Measurements from ENCODE around the gene CDK15. TPM values are rescaled to one million over a fixed set of nuclear protein-coding genes. Genes with fewer than 3 reads are reported as not detected.

The CDK15 gene
- total RNA-seq, 1 donor from 2014 or later = 5.8 TPM

DNA sequence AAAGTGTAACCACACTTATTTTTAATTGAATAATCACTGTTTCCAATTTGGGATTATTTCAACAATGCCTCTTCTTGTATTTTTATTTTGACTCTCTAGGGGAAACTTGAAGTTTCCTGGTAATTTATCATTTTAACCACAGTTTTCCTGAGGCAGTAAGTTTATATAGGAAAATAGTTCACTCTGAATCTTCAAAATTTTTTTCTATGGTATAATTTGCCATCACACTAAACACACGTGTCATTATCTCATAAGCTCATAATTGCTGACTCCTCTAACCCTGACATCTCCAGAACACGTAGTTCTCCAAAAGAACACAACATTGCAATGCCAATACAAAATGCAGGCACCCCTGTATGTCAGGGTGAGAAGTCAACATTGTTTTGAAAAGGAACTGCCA is 125.1 kb downstream of the CDK15 start:
- no peak for DNase-seq (ENCODE audit: extremely low read depth, low read depth, low spot score)

DNA sequence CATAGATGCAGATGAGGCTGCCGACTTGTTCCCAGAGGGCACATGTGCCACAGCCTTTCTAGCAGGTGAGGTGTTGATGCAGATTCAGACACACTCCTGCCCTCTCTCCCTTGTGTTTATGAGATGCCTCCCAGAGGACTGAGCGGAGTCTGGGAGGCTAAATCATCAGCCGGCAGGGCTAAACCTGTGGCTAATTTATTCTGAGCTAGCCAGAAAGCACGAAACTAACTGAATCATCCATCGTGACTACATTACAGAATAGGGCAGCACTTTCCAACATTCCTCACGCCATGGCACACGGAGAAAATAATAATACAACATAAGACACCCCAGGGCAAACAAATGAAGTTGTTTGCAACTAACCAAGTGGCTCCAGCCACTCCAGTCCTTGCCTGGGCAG is 125.6 kb downstream of the CDK15 start:
- no peak for DNase-seq (ENCODE audit: extremely low read depth, low read depth, low spot score)

DNA sequence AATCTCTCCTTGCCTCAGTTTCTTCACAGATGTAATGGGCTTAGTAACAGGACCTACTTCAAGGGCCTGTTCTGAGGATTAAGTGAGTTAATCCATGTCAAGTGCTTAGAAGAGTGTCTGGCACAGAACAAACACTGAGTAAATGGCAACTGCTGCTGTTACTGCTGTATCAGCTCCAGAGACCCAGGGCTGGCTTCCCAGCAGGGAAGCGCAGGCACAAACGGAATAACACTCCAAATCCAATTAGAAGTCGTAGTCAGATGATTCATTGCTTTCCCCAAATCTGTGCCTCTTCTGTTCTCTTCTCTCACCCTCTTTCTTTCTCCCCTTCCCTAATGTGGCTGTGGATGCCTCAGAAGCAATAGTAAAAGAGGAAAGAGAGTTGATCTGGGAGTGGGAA is 126.2 kb downstream of the CDK15 start:
- no peak for DNase-seq (ENCODE audit: extremely low read depth, low read depth, low spot score)

DNA sequence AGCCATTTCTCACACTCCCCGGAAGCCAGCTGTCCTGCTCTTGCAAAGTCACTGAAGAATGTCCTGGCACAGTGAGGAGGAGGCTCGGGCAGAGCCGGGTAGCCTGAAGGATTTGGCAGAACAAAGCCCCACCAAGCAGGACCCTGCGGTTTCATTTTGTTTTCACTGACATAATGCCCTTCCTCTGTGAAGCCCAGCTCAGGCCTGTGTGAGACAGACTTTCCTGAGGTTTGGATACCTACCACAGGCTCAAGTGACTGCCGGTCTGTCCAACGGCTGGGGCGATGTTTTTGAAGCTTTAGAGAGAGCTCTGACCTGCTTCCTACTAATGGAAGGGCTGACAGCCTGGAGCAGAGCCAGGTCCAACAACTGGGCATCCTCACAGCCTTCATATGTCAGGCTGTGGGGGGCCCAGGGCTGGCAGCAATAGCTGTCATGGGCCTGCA is 127.5 kb downstream of the CDK15 start:
- DNase-seq (ENCODE audit: extremely low read depth, low read depth, low spot score) = no peak

DNA sequence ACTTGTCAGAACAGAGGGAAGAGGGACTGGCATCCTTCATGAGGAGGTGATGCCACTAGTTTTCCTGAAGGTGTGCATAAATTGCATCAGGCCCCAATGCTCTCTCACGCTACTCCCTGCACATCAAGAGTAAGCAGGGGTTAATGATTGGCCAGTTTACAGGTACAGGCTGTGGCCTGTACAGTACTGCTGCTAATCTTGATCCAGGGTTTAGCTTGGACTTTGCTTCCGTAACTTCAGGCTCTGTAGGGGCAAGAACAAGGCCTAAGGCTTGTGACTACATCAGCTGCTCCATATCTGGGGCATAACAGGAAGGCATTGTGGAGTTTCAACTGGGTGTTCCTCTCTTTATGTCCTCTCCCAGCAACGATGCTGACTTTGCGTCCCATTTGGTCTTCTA is 130.5 kb downstream of the CDK15 start:
- DNase-seq (ENCODE audit: extremely low read depth, low read depth, low spot score) = no peak

DNA sequence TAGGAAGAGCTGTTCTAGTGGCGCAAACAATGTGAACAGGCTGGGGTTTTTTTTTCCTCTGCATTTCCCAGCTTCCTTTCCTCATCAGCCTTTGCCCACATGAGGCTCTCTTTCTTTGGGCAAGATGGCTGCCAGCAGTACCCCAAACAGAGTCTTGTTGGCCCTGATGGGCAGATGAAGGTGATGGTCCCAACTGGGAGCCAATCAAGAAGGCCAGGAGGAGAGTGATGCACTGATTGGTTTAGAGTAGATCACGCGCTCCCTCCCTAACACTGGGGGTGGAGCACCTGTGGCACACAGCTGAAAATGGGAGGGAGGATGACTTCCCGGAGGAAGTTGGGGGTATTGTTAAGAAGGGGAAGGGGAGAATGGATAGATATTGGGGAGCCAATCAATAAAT is 131.0 kb downstream of the CDK15 start:
- DNase-seq (ENCODE audit: extremely low read depth, low read depth, low spot score) = no peak

DNA sequence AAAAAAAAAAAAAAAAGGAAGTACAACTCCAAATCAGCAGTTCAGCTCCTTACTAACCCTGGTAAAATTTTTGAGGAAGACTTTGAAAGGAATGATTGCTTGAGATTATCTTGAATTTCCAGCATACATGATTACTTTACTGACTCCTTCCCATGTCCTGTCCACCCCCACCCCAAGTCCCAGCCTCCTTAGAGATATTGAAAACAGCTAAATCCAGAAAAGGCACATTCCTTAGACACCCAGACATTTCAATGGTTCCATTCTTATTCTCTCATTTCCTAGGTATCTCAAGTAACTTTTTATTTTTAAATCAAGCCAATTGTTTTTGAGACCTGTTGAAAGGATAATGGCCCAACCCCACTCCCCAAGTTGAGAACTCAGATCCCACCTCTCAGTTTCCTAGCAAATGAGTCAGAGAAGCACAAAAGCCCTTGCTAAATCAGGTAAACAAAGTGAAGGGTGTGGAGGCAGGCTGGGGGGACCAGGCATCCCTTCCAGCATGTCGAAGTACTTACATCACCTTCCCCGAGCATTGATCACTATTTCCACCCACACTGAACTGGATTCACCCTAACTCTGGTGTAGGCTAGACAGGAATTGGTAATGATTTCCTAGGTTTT is 131.9 kb downstream of the CDK15 start:
- DNase-seq (ENCODE audit: extremely low read depth, low read depth, low spot score) = no peak

DNA sequence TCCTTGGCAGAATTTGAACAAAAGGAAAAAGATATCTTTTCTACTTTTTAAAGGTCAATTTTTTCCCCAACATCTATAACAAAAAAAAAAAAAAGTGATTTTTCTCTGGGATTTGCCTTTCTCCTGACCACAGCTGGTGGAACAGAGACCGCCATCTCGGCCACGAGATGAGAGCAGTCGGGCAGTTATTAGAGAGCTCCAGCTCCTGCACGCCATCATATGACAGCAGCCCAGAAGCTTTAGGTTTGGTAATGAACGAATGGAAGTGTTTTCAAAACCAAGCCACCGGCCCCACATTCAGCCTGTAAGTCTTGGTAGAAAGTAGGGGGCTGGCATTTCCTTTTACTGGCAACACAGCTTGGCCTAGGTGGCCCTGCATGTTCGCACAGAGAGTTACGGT is 132.4 kb downstream of the CDK15 start:
- no peak for DNase-seq (ENCODE audit: extremely low read depth, low read depth, low spot score)

DNA sequence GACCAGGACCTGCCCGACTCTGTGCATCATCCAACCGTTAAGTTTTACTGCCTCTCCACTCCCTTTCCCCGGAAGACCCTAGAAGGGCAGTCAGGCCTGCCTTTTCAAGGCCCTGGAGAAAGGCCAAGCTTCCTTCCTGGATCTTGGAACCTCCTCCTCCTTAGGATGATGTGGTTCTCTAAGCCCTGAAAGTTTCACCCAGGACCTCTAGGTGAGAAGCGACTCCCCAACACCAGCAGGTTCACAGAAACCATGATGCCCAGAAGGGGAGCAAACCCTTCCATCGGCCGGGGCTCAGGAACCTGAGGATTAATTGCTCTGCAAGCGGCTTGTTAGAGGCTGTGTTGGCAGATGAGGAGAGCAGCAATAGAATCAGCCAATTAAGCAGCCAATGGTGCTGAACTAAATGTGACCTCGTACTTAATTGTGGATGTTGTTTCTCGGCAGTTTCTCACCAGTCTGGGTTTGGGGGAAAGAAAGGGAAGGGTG is 133.2 kb downstream of the CDK15 start:
- no peak for DNase-seq (ENCODE audit: extremely low read depth, low read depth, low spot score)

DNA sequence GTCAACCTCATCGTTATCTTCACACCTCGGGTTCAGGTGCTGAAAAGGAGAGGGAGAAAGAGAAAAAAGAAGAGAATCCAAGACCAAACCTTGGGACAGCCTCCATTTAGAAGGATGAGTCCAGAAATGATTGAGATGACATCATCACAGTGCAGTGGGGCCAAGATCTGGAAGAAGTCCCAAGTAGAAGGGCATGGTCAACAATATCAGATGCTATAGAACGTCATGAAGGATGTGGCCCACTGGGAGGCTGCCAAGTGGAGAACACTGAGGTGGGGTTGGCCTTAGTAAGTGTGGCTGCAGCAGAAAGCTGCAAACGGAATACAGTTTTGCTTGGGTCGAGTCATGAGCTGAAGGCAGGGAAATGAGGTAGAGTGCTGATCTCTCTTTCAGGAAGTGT is 136.2 kb downstream of the CDK15 start:
- DNase-seq (ENCODE audit: extremely low read depth, low read depth, low spot score) = no peak

Other genes with a start within 250 kb of the CDK15 start
- 18.6 and 21.3 TPM in 2 replicates for gene TMEM237, start 163.0 kb upstream of the CDK15 start, total RNA-seq
- gene MPP4, start 107.9 kb upstream of the CDK15 start, total RNA-seq = 24.4 and 40.1 TPM in 2 replicates
- gene ALS2, start 25.6 kb upstream of the CDK15 start, total RNA-seq = 20.8 and 23.5 TPM in 2 replicates
- gene FZD7, start 227.3 kb downstream of the CDK15 start, total RNA-seq = 9.2 and 10.5 TPM in 2 replicates